Mononuclear cell (primary cell): ENCODE measurements around the gene EPHB2. TPM values are rescaled to one million over a fixed set of nuclear protein-coding genes. Genes with fewer than 3 reads are reported as not detected.
"Not testable (repeated sequence)": the region's sequence is repeated elsewhere in the genome, so short reads cannot be mapped to it uniquely, and the experiment has no call there.

Source experiments
- H3K27me3 ChIP-seq: 2 replicates; pipeline ENCODE4 v1.6.0; 2011; ENCODE audit warnings: low read length, control low read depth; ENCODE audit not compliant: insufficient read depth
- H3K4me1 ChIP-seq: 2 replicates; pipeline ENCODE4 v1.5.1; 2011; ENCODE audit warnings: mild to moderate bottlenecking, low read length, control low read depth; ENCODE audit not compliant: insufficient read depth
- H3K4me3 ChIP-seq: 2 replicates; pipeline ENCODE4 v1.5.1; 2011; ENCODE audit warnings: mild to moderate bottlenecking, low read length, moderate library complexity
- H3K9me3 ChIP-seq: 2 replicates; pipeline ENCODE4 v1.5.1; 2011; ENCODE audit warnings: low read depth, mild to moderate bottlenecking, control low read depth, low read length
- total RNA-seq: library from RNA; depleted of rRNA; stranded (reverse); fragments of >200 nt; gene quantifications from one replicate; pipeline ENCODE4 v1.2.3, GENCODE V29; 2012

Gene EPHB2
- 1.0 TPM for total RNA-seq

DNA sequence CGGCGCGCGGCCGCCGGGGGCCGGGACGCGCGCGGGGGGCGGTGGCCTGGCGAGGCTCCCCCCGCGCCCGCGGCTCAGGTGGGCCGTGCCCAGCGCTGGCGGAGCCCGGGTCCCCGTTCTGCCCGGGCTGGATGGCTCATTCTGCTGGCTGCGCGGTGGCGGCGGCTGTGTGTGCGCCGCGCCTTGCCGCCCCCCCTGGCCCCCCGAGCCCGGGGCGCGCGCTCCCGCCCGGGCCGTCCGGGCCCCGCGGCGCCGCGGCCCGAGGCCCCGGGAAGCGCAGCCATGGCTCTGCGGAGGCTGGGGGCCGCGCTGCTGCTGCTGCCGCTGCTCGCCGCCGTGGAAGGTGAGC, at the start of gene EPHB2:
EPHB2 (plus strand) TSS at position 139 of the 349 bp plus-strand sequence; CDS start at position 283, 144 bp downstream.
- no peaks in the 10 kb centered on the region for H3K9me3 ChIP-seq
- H3K4me1 ChIP-seq, result peaks cover 27% of the 10 kb centered on the region
- no peak within 1 kb of the TSS for H3K4me3 ChIP-seq
- H3K27me3 ChIP-seq, result peaks cover 39% of the 10 kb centered on the region

DNA sequence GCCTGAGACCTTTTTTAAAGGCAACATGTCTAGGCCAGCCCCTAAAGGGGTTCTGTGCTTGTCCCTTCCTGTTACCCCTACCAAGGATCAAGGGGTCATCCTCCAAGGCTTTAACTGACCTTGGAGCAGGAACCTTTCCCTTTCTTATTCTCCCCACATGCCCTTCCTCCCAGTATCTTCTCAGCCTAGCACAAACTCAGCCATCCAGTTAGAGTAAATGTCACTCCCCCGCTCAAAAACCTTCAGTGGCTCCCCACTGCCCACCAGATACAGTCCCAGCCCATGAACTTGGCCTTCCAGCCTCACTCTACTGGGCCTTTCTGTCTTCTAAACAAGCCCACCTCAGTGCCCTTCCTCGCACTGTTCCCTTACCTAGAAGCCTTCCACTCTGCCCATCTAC, 48.8 kb upstream of the EPHB2 start:
- Histone ChIP-seq H3K27me3 (no peaks in the 10 kb centered on the region), H3K4me1 (no peaks in the 10 kb centered on the region), H3K9me3 (no peaks in the 10 kb centered on the region), H3K4me3 (no peak overlapping the region)

DNA sequence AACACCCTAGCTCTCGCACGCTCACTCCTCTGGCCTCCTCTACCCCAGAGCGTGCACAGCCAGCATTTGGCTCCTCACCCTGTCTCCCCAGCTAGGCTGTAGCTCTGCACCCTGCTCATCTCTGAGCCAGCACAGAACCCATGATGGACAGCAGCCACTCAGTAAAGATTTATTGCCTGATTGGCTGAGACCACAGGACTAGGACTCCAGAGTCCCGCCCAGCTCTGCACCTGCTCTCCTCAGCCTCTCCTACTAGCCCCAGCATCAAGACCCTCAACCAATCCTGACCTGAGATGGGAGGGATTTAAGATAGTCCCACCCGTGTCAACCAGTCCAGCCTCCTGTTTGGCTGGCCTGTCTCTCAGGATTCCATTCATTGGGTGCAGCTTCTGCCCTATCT, 48.3 kb upstream of the EPHB2 start:
- Histone ChIP-seq H3K4me3 (no peak overlapping the region), H3K4me1 (no peaks in the 10 kb centered on the region), H3K9me3 (no peaks in the 10 kb centered on the region), H3K27me3 (no peaks in the 10 kb centered on the region)

DNA sequence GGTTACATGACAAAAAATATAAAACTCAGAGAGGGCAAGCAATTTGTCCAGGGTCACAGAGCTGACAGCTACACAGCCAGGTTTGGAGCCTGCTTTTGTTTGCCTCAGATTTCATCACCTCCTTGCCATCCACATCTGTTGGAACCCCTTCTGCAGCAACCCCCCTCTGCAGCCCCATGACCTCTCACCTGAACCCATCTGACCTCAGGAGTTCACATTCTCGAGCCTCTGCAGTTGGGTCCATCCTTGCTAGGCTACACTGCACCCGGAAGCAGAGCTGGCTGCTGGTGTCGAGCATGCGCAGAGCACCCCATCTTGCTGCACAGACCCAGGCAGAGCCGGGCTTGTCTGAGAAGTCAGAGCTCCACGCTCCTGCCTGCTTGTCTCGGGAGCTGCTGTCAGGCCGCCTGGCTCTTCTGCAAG, 47.6 kb upstream of the EPHB2 start:
- H3K4me3 ChIP-seq, result no peak overlapping the region
- H3K27me3 ChIP-seq, result no peaks in the 10 kb centered on the region
- no peaks in the 10 kb centered on the region for H3K9me3 ChIP-seq
- no peaks in the 10 kb centered on the region for H3K4me1 ChIP-seq

DNA sequence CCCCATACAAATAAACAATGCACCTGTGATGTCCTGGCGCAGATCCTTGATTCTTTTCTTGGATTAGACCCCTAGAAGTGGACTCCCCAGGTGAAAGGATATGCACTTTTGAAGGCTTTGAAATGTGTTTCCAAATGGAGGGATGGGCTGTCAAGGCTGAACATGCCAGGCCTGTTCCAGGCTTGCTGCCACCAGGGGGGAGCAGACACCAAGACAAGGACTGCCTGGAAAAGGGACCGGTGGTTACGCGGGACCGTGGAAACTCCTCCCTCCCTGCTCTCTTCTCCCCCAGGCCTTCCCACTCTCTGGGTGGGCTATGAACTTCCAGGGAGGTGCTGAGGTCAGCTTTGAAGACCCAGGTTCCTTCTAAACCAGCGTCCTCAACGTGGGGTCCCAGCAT, 44.9 kb upstream of the EPHB2 start:
- no peaks in the 10 kb centered on the region for H3K9me3 ChIP-seq
- no peaks in the 10 kb centered on the region for H3K4me1 ChIP-seq
- H3K27me3 ChIP-seq, result no peaks in the 10 kb centered on the region
- no peak overlapping the region for H3K4me3 ChIP-seq

DNA sequence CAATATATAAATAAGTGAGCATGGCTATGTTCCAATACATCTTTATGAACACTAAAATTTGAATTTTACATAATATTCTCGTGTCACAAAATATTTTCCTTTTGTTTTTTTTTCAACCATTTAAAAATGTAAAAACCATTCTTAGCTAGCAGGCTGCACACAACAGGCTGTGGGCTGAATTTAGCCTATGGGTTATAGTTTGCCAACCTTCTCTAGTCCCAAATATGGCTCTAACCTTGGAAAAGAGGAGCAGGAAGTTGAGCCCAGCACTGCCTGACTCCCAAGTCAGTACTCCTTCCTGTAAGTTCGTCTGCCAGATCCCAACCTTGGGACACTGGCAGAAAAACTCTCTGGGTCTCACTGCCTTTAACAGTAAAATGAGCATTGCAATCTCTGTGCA, 44.2 kb upstream of the EPHB2 start:
- Histone ChIP-seq H3K4me1 (no peaks in the 10 kb centered on the region), H3K9me3 (no peaks in the 10 kb centered on the region)

DNA sequence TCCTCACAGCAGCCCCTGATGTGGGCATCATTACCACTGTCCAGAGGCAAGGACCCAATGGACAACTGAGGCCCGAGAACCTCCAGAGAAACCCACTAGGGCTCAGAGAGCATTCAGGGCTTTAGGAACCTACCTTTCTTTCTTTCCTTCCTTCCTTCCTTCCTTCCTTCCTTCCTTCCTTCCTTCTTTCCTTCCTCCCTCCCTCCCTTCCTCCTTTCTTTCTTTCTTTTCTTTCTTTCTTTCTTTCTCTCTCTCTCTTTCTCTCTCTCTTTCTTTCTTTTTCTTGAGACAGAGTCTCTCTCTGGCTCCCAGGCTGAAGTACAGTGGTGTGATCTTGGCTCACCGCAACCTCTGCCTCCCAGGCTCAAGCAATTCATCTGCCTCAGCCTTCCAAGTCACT, 41.8 kb upstream of the EPHB2 start:
- H3K9me3 ChIP-seq, H3K27me3 ChIP-seq, H3K4me3 ChIP-seq, H3K4me1 ChIP-seq: not testable (repeated sequence)

More for the DNA sequence above, 44.2 kb upstream of the EPHB2 start:
- Histone ChIP-seq H3K4me3 (no peak overlapping the region), H3K27me3 (no peaks in the 10 kb centered on the region)

DNA sequence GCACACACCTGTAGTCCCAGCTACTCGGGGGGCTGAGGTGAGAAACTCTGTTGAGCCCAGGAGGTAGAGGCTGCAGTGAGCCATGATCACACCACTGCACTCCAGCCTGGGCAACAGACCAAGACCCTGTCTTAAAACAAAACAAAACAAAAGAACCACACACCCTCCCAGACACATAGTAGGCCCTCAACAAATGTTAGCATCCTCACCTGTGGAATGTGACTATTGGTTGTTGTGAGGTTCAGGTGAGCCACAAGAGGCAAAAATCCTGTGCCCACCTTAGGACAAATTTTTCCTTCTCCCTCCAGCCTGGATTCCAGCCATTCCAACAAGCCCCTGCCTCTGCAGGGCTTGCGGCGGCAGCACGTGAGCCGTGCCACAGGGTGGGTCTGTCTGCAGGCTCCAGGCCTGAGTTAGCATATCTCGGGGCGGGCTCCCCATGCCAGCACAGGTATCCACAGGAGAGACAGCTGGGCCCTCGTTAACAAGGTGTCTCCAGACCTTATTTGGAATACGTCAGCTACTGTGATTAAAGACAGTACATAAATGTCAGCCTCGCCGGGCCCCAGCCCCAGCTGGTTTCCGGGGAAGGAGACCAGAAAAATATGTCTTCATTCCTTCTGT, 40.2 kb upstream of the EPHB2 start:
- Histone ChIP-seq H3K4me3 (no peak overlapping the region), H3K27me3 (no peaks in the 10 kb centered on the region), H3K9me3 (no peaks in the 10 kb centered on the region), H3K4me1 (no peaks in the 10 kb centered on the region)

DNA sequence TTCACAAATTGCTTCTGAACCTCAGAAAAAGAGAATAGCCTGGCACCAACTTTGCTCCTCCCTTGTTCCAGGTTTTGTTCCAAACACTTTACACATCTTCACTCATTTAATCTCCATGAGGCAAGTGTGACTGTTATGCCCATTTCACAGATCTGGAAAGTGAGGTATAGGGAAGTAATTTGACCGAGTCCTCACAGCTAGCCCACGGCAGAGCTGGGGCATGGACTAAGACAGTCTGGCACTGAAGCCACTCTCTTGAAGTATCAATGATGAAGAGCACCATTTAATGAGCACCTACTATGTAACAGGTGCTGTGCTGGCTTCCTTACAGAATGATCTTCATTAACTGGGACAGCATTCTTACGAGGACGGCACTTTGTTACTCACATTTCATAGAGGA, 38.6 kb upstream of the EPHB2 start:
- no peak overlapping the region for H3K4me3 ChIP-seq

DNA sequence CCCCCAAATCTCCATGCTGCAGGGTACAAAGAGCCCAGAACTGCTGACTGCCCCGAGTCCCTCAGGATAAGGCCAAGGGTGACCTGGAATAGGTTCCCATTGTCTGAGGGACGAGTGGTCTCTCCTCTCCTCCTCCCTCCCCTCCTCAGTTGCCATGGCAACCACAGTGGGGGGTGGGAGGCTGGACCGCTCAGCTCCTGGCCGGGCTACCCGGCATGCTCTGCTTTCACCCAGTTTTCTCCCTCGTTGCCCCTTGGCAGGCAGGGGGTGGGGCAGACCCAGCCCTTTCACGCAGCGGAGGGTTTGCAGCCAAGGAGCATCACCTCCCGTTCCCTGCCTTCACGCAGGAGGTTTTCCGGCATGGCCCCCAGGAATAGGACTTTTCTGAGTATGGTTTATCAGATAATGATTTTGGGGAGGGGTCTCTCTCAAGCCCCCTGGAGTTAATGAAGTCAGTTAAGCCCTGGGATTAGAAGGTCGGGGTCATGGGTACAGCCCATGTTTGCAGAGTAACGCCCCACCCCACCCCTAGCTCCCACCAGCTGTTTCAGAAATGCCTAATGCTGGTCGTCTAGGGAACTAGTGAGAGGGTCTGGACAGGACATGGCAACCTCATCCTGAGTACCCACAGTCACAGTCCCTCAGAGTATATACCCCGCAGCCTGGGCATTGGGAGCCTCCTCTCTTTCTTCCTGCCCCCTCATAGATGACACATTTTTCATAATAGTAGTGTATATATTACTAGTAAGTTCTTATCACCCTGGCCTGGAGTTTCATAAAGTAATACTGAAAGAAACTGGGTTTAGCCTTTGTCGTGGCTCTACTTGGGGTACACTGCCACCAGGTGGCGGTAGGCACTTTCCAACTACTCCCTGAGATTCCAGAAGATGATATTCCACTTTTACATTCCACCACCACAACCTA, 36.9 kb upstream of the EPHB2 start:
- H3K9me3 ChIP-seq, result no peaks in the 10 kb centered on the region
- no peaks in the 10 kb centered on the region for H3K27me3 ChIP-seq

More for the DNA sequence above, 38.6 kb upstream of the EPHB2 start:
- Histone ChIP-seq H3K4me1 (no peaks in the 10 kb centered on the region), H3K9me3 (no peaks in the 10 kb centered on the region), H3K27me3 (no peaks in the 10 kb centered on the region)

DNA sequence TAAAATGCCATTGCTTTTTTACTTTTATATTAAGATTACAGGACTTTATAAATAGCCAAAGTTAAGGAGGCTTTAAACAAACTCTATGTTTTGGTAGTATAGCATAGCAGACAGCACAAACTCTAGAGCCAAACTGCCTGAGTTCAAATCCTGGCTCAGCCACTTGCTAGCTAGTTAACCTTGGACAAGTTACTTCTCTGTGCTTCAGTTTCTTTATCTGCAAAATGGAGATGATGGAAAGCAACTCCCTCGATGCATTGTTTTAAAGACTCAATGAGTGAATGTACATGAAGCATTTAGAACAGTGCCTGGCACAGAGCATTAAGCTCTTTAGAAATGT, 36.3 kb upstream of the EPHB2 start:
- Histone ChIP-seq H3K4me1 (no peaks in the 10 kb centered on the region), H3K27me3 (no peaks in the 10 kb centered on the region), H3K4me3 (no peak overlapping the region), H3K9me3 (no peaks in the 10 kb centered on the region)

More for the DNA sequence above, 36.9 kb upstream of the EPHB2 start:
- Histone ChIP-seq H3K4me1 (no peaks in the 10 kb centered on the region), H3K4me3 (no peak overlapping the region)

DNA sequence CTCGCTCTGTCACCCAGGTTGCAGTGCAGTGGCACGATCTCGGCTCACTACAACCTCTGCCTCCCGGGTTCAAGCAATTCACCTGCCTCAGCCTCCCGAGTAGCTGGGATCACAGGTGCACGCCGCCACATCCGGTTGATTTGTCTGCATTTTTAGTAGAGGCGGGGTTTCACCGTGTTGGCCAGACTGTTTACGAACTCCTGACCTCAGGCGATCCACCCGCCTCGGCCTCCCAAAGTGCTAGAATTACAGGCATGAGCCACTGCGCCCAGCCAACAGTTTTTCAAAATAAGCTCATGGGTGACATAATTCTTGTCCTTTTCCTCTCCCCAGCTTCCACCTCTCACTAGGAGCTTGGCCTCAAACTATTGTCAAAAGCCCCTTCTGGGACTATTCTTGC, 34.5 kb upstream of the EPHB2 start:
- not testable (repeated sequence) for H3K27me3 ChIP-seq, H3K4me3 ChIP-seq, H3K4me1 ChIP-seq, H3K9me3 ChIP-seq

DNA sequence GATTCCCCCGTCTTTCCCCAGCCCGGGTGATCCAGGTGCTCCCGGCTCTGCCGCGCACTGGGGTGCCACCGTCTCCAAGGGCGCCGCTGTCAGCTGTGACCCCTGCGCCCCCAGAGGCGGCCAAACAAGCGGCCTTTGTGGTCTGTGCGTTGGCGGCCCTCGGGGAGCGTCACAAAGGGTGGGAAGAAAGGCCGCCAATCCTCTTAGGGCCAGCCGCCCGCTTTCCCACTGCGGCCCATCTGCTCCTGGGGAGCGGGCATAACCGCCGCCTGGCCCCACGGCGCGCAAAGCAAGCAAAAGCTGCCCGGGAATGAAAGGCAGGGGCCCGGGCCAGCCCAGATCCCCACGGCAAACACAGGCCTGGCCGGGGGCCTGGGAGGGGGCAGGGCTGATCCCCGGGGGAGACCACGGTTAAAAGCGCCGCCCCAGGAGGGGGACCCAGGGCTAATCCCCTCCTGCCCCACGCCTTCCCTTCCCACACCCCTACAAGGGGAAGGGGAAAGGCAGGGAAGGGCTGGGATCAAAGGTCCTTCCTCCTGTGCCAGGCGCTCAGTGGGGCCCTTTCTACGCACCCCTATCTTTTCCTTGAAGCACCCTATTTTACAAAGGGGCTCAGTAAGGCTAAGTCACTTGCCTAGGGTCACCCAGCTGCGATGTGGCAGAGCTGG, 33.6 kb upstream of the EPHB2 start:
- H3K4me3 ChIP-seq, result no peak overlapping the region
- H3K4me1 ChIP-seq, result no peaks in the 10 kb centered on the region
- H3K27me3 ChIP-seq, result no peaks in the 10 kb centered on the region
- H3K9me3 ChIP-seq, result no peaks in the 10 kb centered on the region

DNA sequence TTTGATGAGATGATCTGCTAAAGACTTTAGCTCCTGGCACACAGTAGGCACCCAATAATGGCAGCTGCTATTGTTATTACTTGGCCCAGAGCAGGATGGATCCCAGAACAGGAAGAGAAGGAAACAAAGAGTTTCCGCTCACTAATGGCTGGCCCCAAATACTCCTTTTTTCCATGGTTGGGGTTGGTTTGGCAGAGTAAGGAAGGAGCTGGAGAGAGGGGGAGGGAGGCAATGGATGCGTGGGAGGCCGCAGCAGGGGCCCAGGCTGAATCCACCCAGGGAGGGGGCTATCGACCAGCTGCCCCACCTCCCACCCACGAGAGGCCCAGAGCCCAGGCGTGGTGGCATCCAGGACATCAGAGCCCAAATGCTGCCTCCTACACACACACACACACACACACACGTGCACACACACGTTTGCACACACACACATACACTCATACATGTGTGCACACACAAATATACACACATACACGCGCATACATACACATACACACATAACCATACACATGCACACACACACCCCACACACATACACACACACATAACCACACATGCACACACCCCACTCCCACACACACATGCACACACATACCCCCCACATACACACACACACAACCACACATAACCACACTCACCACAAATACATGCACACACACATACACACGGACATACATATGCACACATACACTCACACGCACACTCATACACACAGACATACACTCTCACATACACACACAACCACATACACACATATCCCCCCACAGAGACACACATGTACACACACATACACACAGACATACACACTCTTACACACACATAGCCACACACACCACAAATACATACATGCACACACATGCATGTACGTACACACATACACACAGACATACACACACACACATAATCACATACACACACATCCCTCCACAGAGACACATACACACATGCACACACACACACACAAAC, 32.4 kb upstream of the EPHB2 start:
- no peak overlapping the region for H3K4me3 ChIP-seq
- H3K27me3 ChIP-seq, result no peaks in the 10 kb centered on the region
- no peaks in the 10 kb centered on the region for H3K4me1 ChIP-seq

More for the DNA sequence above, 32.4 kb upstream of the EPHB2 start:
- no peaks in the 10 kb centered on the region for H3K9me3 ChIP-seq
